ENCODE measurements around the gene DENND6B.

Gene DENND6B

GRCh38 chr22:50281957-50282356, 44.9 kb downstream of the DENND6B start:
- Histone ChIP-seq H3K36me3 (ENCODE audit: insufficient read depth, low read length) (no peaks in the 10 kb centered on the region), H3K27ac (ENCODE audit: low read depth, low read length, poor library complexity, severe bottlenecking) (no peak overlapping the region)

DNA sequence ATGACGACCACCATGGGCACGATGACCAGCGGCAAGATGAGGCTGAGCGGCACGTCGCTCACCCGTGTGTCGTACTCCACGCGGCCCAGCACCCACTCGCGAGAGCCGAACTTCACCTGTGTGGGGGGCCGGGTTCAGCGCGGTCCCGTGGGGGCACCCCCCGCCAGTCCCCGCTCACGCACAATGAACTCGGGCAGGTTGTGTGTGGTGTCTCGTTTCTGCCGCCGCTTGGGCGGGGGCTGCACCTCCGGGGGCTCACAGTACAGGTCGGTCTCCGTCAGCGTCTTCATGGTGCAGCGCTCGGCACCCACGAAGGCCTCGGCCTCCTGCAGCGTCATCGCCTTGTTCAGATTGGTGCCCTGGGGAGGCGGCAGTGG, 45.4 kb downstream of the DENND6B start:
- no peaks in the 10 kb centered on the region for H3K9me3 ChIP-seq (ENCODE audit: low read length)
- H3K9me2 ChIP-seq (ENCODE audit: low read depth, low read length): no peaks in the 10 kb centered on the region
- TF ChIP-seq, protein P1, sequence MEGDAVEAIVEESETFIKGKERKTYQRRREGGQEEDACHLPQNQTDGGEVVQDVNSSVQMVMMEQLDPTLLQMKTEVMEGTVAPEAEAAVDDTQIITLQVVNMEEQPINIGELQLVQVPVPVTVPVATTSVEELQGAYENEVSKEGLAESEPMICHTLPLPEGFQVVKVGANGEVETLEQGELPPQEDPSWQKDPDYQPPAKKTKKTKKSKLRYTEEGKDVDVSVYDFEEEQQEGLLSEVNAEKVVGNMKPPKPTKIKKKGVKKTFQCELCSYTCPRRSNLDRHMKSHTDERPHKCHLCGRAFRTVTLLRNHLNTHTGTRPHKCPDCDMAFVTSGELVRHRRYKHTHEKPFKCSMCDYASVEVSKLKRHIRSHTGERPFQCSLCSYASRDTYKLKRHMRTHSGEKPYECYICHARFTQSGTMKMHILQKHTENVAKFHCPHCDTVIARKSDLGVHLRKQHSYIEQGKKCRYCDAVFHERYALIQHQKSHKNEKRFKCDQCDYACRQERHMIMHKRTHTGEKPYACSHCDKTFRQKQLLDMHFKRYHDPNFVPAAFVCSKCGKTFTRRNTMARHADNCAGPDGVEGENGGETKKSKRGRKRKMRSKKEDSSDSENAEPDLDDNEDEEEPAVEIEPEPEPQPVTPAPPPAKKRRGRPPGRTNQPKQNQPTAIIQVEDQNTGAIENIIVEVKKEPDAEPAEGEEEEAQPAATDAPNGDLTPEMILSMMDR (IDR thresholded peaks at IDR 0.05; ENCODE audit: low read length): no peak
- TF ChIP-seq EZH2 (IDR thresholded peaks at IDR 0.05; ENCODE audit: borderline replicate concordance, low read length): no peak
- no peak overlapping the region for H3K9ac ChIP-seq (ENCODE audit: low read length)
- H3K4me3 ChIP-seq (ENCODE audit: low read depth, low read length, poor library complexity, severe bottlenecking): no peak overlapping the region
- peaks cover 15% of the 10 kb centered on the region for H3K27me3 ChIP-seq (ENCODE audit: insufficient read depth, low read length)
- no peak overlapping the region for H2AFZ ChIP-seq (ENCODE audit: low read length)
- no peaks in the 10 kb centered on the region for H3K36me3 ChIP-seq (ENCODE audit: insufficient read depth, low read length)
- no peaks in the 10 kb centered on the region for H3K79me2 ChIP-seq (ENCODE audit: insufficient read depth, low read length)
- H3F3A ChIP-seq (ENCODE audit: insufficient read depth, low read length): no peaks in the 10 kb centered on the region
- H3K4me2 ChIP-seq (ENCODE audit: low read length): no peak overlapping the region
- no peaks in the 10 kb centered on the region for H3K4me1 ChIP-seq (ENCODE audit: insufficient read depth, low read length, severe bottlenecking)
- no peak overlapping the region for H3K27ac ChIP-seq (ENCODE audit: low read depth, low read length, poor library complexity, severe bottlenecking)
- H4K20me1 ChIP-seq (ENCODE audit: insufficient read depth, low read length): no peaks in the 10 kb centered on the region

More at GRCh38 chr22:50281957-50282356, 44.9 kb downstream of the DENND6B start:
- Histone ChIP-seq H4K20me1 (ENCODE audit: insufficient read depth, low read length) (no peaks in the 10 kb centered on the region), H3K4me1 (ENCODE audit: insufficient read depth, low read length, severe bottlenecking) (no peaks in the 10 kb centered on the region), H3K79me2 (ENCODE audit: insufficient read depth, low read length) (no peaks in the 10 kb centered on the region), H3K4me2 (ENCODE audit: low read length) (no peak overlapping the region), H2AFZ (ENCODE audit: low read length) (no peak overlapping the region), H3F3A (ENCODE audit: insufficient read depth, low read length) (no peaks in the 10 kb centered on the region), H3K4me3 (ENCODE audit: low read depth, low read length, poor library complexity, severe bottlenecking) (no peak overlapping the region), H3K9me2 (ENCODE audit: low read depth, low read length) (no peaks in the 10 kb centered on the region), H3K9me3 (ENCODE audit: low read length) (no peaks in the 10 kb centered on the region), H3K9ac (ENCODE audit: low read length) (no peak overlapping the region), H3K27me3 (ENCODE audit: insufficient read depth, low read length) (peaks cover 17% of the 10 kb centered on the region)
- no peak for TF ChIP-seq EZH2 (IDR thresholded peaks at IDR 0.05; ENCODE audit: borderline replicate concordance, low read length)
- TF ChIP-seq, protein P1 (IDR thresholded peaks at IDR 0.05; ENCODE audit: low read length): no peak

DNA sequence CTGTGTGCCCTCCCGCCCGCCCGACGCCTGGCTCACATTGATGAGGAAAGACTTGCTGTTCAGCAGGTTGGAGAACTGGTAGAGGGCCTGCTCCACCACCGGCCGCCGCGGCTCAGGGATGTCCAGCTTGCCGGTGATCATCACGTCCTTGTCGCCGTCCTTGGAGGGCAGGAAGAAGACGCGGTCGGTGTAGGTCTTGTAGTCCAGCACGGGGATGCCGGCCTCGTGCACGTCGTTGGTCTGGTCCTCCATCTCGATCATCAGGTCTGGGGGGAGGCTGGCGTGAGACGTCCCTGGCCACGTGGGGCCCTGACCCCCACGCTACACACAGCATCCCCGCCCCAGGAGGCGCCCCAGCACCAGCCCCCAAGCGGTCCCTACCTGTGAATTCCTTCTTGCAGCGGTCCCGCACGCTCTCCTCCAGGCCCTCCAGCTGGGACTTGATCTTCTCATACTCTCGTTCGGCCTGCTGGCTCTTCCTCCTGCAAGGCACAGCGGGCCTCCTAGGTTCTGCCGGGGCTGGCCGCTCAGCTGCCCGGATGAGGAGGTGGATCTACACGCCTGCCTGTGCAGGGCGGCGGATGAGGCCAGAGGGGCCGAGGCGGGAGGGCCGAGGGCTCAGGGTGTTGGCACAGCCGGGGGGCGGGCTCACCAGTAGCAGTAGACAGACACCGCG, 46.0 kb downstream of the DENND6B start:
- Histone ChIP-seq H3K79me2 (ENCODE audit: insufficient read depth, low read length) (no peaks in the 10 kb centered on the region), H3K36me3 (ENCODE audit: insufficient read depth, low read length) (no peaks in the 10 kb centered on the region), H3K9me2 (ENCODE audit: low read depth, low read length) (no peaks in the 10 kb centered on the region), H3K9me3 (ENCODE audit: low read length) (no peaks in the 10 kb centered on the region), H3K4me2 (ENCODE audit: low read length) (no peak overlapping the region), H3F3A (ENCODE audit: insufficient read depth, low read length) (no peaks in the 10 kb centered on the region), H2AFZ (ENCODE audit: low read length) (no peak overlapping the region), H3K27me3 (ENCODE audit: insufficient read depth, low read length) (peaks cover 10% of the 10 kb centered on the region; the same call in 1 of the 2 replicates), H3K4me3 (ENCODE audit: low read depth, low read length, poor library complexity, severe bottlenecking) (no peak overlapping the region), H3K27ac (ENCODE audit: low read depth, low read length, poor library complexity, severe bottlenecking) (no peak overlapping the region), H4K20me1 (ENCODE audit: insufficient read depth, low read length) (no peaks in the 10 kb centered on the region), H3K4me1 (ENCODE audit: insufficient read depth, low read length, severe bottlenecking) (no peaks in the 10 kb centered on the region), H3K9ac (ENCODE audit: low read length) (no peak overlapping the region)
- no peak for TF ChIP-seq EZH2 (IDR thresholded peaks at IDR 0.05; ENCODE audit: borderline replicate concordance, low read length)
- TF ChIP-seq, protein P1 (IDR thresholded peaks at IDR 0.05; ENCODE audit: low read length): no peak
